Neural crest cell (in vitro differentiated cells): ENCODE data around the gene EGF. TPM values are rescaled to one million over a fixed set of nuclear protein-coding genes. Genes with fewer than 3 reads are reported as not detected.

Experiments
- DNase-seq: peaks from one replicate; pipeline ENCODE4 v3.0.0; 2021; ENCODE audit warnings: low read depth, mixed read lengths, low spot score
- H3K27ac Mint-ChIP-seq: one replicate; pipeline ENCODE4 v1.8.0; 2021; ENCODE audit warnings: mild to moderate bottlenecking, mixed read lengths; ENCODE audit not compliant: unreplicated experiment
- H3K27me3 Mint-ChIP-seq: 2 replicates; pipeline ENCODE4 v1.8.0; 2021; ENCODE audit warnings: low read depth, mild to moderate bottlenecking, mixed read lengths
- H3K36me3 Mint-ChIP-seq: 2 replicates; pipeline ENCODE4 v1.8.0; 2021; ENCODE audit warnings: low read depth, mild to moderate bottlenecking, mixed read lengths
- H3K4me1 Mint-ChIP-seq: 2 replicates; pipeline ENCODE4 v1.8.0; 2021; ENCODE audit warnings: mixed read lengths
- H3K4me3 Mint-ChIP-seq: one replicate; pipeline ENCODE4 v1.8.0; 2021; ENCODE audit warnings: mild to moderate bottlenecking, mixed read lengths
- H3K9me3 Mint-ChIP-seq: 2 replicates; pipeline ENCODE4 v1.8.0; 2021; ENCODE audit warnings: mixed read lengths
- total RNA-seq: library from RNA; stranded (reverse); gene quantifications from 2 replicates; pipeline ENCODE4 v1.2.1, GENCODE V29; 2021
- TF ChIP-seq, protein P1 (sequence below): fragments of 200-600 bp; sonication (generic); conservative IDR thresholded peaks from 2 replicates; pipeline ENCODE4 v1.5.0; 2021; ENCODE audit warnings: antibody characterized with exemption, mild to moderate bottlenecking

EGF gene
- total RNA-seq, 1 donor from 2014 or later = 0.84 TPM

DNA sequence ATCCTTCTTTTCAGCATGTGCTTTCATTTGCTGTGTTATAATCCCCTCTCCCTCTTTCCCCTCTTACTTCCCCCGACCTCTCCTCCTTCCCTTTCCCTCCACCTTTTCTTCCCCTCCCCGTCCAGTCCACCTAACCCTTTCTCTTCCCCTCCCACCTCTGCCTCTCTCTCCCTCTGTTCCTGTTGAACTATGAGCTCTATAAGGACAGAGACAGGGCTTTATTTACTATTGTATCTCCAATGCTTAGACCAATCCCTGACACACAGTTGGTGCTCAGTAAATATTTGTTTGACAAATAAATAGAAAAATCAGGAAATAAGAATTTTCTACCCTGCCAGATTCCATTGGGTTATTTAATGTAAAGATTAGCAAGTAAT, 60.8 kb downstream of the EGF start:
- Mint-ChIP-seq H3K4me1 (peaks cover 4% of the 10 kb centered on the region), H3K9me3 (no peaks in the 10 kb centered on the region), H3K36me3 (no peaks in the 10 kb centered on the region), H3K4me3 (no peak overlapping the region), H3K27ac (no peak overlapping the region), H3K27me3 (peaks cover 12% of the 10 kb centered on the region)
- TF ChIP-seq, protein P1, sequence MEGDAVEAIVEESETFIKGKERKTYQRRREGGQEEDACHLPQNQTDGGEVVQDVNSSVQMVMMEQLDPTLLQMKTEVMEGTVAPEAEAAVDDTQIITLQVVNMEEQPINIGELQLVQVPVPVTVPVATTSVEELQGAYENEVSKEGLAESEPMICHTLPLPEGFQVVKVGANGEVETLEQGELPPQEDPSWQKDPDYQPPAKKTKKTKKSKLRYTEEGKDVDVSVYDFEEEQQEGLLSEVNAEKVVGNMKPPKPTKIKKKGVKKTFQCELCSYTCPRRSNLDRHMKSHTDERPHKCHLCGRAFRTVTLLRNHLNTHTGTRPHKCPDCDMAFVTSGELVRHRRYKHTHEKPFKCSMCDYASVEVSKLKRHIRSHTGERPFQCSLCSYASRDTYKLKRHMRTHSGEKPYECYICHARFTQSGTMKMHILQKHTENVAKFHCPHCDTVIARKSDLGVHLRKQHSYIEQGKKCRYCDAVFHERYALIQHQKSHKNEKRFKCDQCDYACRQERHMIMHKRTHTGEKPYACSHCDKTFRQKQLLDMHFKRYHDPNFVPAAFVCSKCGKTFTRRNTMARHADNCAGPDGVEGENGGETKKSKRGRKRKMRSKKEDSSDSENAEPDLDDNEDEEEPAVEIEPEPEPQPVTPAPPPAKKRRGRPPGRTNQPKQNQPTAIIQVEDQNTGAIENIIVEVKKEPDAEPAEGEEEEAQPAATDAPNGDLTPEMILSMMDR = no peak
- no peak for DNase-seq

DNA sequence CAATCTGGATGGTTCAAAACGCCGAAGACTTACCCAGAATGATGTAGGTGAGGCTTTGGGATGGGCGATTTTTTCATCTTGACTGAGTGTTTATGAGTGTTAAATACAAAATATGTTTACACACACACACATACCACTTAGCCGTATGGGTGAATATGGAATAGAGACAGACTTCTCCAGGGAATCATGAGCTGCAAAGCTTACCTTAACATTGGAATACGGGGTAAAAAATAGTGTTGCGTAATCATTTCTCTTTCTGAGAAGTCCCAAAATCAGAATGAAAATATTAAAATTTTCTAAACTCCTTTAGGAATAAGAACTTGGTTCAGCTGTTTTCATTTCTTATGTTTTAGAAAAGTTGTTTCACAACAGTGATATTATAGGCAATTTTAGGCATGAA, 63.5 kb downstream of the EGF start:
- Mint-ChIP-seq H3K27me3 (peaks cover 12% of the 10 kb centered on the region), H3K9me3 (no peaks in the 10 kb centered on the region), H3K27ac (no peak overlapping the region), H3K36me3 (no peaks in the 10 kb centered on the region), H3K4me3 (no peak overlapping the region), H3K4me1 (peaks cover 19% of the 10 kb centered on the region)
- no peak for DNase-seq
- TF ChIP-seq, protein P1 = no peak

DNA sequence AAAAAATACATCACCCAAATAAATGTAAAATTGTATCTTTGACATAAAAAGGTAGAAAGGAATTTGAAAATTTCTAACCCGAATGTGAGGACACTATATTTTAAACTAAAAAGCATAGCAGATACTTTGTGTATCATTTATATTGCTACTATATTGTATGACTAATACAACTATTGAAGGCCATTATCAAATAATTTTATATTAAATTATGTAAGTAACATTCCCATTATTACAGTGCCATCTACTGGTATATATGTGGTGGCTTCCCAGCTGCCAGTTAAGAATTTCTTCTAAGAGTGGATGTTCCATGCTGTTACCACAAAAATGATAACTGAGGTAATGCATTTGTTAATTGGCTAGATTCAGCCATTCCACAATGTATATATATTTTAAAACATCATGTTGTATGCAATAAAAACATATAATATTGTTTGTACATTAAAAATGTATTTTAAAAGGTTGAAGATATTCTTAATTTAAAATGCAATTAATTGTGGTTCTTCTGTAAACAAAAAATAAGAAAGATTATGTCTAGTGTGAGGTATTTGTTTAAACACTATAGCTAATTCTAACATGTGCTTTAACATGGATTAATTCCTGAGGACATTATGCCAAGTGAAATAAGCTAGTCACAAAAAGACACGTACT, 65.3 kb downstream of the EGF start:
- Mint-ChIP-seq H3K27me3 (peaks cover 9% of the 10 kb centered on the region), H3K27ac (no peak overlapping the region), H3K4me3 (no peak overlapping the region), H3K9me3 (no peaks in the 10 kb centered on the region), H3K36me3 (no peaks in the 10 kb centered on the region), H3K4me1 (peaks cover 19% of the 10 kb centered on the region)
- TF ChIP-seq, protein P1 = peak; percentile 84
- DNase-seq = no peak

- peaks cover 4% of the 10 kb centered on the region for H3K27me3 Mint-ChIP-seq
- TF ChIP-seq, protein P1 = peak; percentile 26
- DNase-seq = no peak
Observed at GRCh38 chr4:109978704-109979454, 66.2 kb downstream of the EGF start.

GRCh38 chr4:109979920-109980717, 67.4 kb downstream of the EGF start:
- Mint-ChIP-seq H3K4me3 (no peak overlapping the region), H3K27me3 (no peaks in the 10 kb centered on the region), H3K4me1 (peaks cover 19% of the 10 kb centered on the region), H3K27ac (no peak overlapping the region), H3K36me3 (no peaks in the 10 kb centered on the region), H3K9me3 (no peaks in the 10 kb centered on the region)
- TF ChIP-seq, protein P1 = no peak
- no peak for DNase-seq

More at GRCh38 chr4:109978704-109979454, 66.2 kb downstream of the EGF start:
- Mint-ChIP-seq H3K9me3 (no peaks in the 10 kb centered on the region), H3K4me3 (no peak overlapping the region), H3K4me1 (peaks cover 19% of the 10 kb centered on the region), H3K36me3 (no peaks in the 10 kb centered on the region), H3K27ac (peak overlapping the region; percentile 3)
